A549 (cell line): ENCODE results near the gene PROSER3. TPM values are rescaled to one million over a fixed set of nuclear protein-coding genes. Genes with fewer than 3 reads are reported as not detected.

ENCODE experiments used
- ATAC-seq, 2 experiments: fragments of 200-7000 bp in 1 of 2; fragments of >200 bp in 1 of 2; cut with Nextera tagmentation in 1 of 2; cut with Tn5 transposase in 1 of 2; 3 replicates each; pipeline versions ENCODE4 v1.8.0 to v1.9.1; 2018 to 2020; ENCODE audit warnings: mild to moderate bottlenecking in 1 of 2, moderate library complexity in 1 of 2
- CTCF ChIA-PET: fragments of 300-600 bp; sonication (Branson Sonifier 250); formaldehyde crosslinking; extraction: SDS; loops from one replicate; lab custom pipeline; 2021; ENCODE audit warnings: antibody characterized with exemption, inconsistent platforms; lab: Yijun Ruan, JAX
- POLR2A ChIA-PET: fragments of 350-600 bp; formaldehyde crosslinking; extraction: SDS; loops from one replicate; lab custom pipeline; 2021; ENCODE audit warnings: antibody characterized with exemption, inconsistent platforms; lab: Yijun Ruan, JAX
- DNase-seq, 2 experiments: peaks; one replicate each; pipeline versions ENCODE4 v3.0.0 to v3.0.0-alpha.2; 2011 to 2016; ENCODE audit warnings: low read depth in 1 of 2, low spot score in 1 of 2
- FAIRE-seq: peaks from 2 replicates; lab custom pipeline; 2011; peaks lifted over from hg19 to GRCh38; lab: Jason Lieb, UNC
- H3K27ac ChIP-seq, 2 experiments: fragments of >200 bp; sonication (Bioruptor Twin); formaldehyde crosslinking; 3 replicates each; pipeline ENCODE4 v1.5.1; 2016 to 2017
- H3K4me1 ChIP-seq: fragments of >200 bp; sonication (Bioruptor Twin); formaldehyde crosslinking; 3 replicates; pipeline ENCODE4 v1.6.1; 2016
- H3K4me2 ChIP-seq: fragments of >200 bp; sonication (Bioruptor Twin); formaldehyde crosslinking; 3 replicates; pipeline ENCODE4 v1.6.1; 2016
- H3K4me3 ChIP-seq: fragments of >200 bp; sonication (Bioruptor Twin); formaldehyde crosslinking; 3 replicates; pipeline ENCODE4 v1.5.1; 2016
- H3K9me3 ChIP-seq: fragments of >200 bp; sonication (Bioruptor Twin); formaldehyde crosslinking; 3 replicates; pipeline ENCODE4 v1.6.1; 2016
- ATOH8 ChIP-seq: fragments of 250-450 bp; sonication (Bioruptor Pico); IDR thresholded peaks from 2 replicates; pipeline ENCODE4 v1.5.0; 2020; ENCODE audit warnings: low read depth, mild to moderate bottlenecking, moderate library complexity
- BHLHE40 ChIP-seq: IDR thresholded peaks from 2 replicates; pipeline ENCODE4 v1.6.1; 2012; ENCODE audit warnings: low read depth, low read length, inconsistent platforms
- CBX8 ChIP-seq: fragments of 200-600 bp; sonication (generic); IDR thresholded peaks from 2 replicates; pipeline ENCODE4 v1.6.1; 2016
- CHD2 ChIP-seq: fragments of 150-350 bp; IDR thresholded peaks from 2 replicates; pipeline ENCODE4 v1.6.1; 2014; ENCODE audit warnings: low read length; ENCODE audit not compliant: partially characterized antibody
- CHD4 ChIP-seq: fragments of 200-600 bp; sonication (generic); IDR thresholded peaks from 2 replicates; pipeline ENCODE4 v1.6.1; 2016; ENCODE audit warnings: antibody characterized with exemption, mild to moderate bottlenecking, borderline replicate concordance
- EHMT2 ChIP-seq: fragments of 200-600 bp; sonication (generic); IDR thresholded peaks from 2 replicates; pipeline ENCODE4 v1.6.1; 2016; ENCODE audit warnings: antibody characterized with exemption, low read depth, mild to moderate bottlenecking, moderate library complexity
- FOXS1 ChIP-seq: fragments of 250-450 bp; sonication (Bioruptor Pico); IDR thresholded peaks from 2 replicates; pipeline ENCODE4 v1.5.0; 2020; ENCODE audit warnings: mild to moderate bottlenecking, moderate library complexity
- HOXA7 ChIP-seq: fragments of 250-450 bp; sonication (Bioruptor Pico); IDR thresholded peaks from 2 replicates; pipeline ENCODE4 v1.5.0; 2020; ENCODE audit warnings: mild to moderate bottlenecking, moderate library complexity
- JUN ChIP-seq, 2 experiments: fragments of >200 bp; sonication (Bioruptor Twin); formaldehyde crosslinking; IDR thresholded peaks; 2 replicates in 1 of 2; 3 replicates in 1 of 2; pipeline ENCODE4 v1.6.1; 2016 to 2017
- MYC ChIP-seq: IDR thresholded peaks from 2 replicates; pipeline ENCODE4 v1.6.1; 2012; ENCODE audit warnings: mild to moderate bottlenecking, inconsistent platforms, low read length, improper control_type of control experiment, borderline replicate concordance
- NFE2L2 ChIP-seq: fragments of 150-350 bp; conservative IDR thresholded peaks from 2 replicates; pipeline ENCODE4 v1.6.1; 2014; ENCODE audit warnings: low read length
- NPAS2 ChIP-seq: fragments of 250-450 bp; sonication (Bioruptor Pico); IDR thresholded peaks from 2 replicates; pipeline ENCODE4 v1.8.0; 2022; ENCODE audit warnings: mild to moderate bottlenecking, moderate library complexity, borderline replicate concordance
- PBX3 ChIP-seq: IDR thresholded peaks from 2 replicates; pipeline ENCODE4 v1.6.1; 2012
- RARB ChIP-seq: fragments of 250-450 bp; sonication (Bioruptor Pico); IDR thresholded peaks from 2 replicates; pipeline ENCODE4 v1.8.0; 2021; ENCODE audit warnings: mild to moderate bottlenecking, moderate library complexity
- REST ChIP-seq: fragments of 200-600 bp; sonication (generic); IDR thresholded peaks from 2 replicates; pipeline ENCODE4 v1.6.1; 2016; ENCODE audit warnings: antibody characterized with exemption, mild to moderate bottlenecking, moderate library complexity
- SMC3 ChIP-seq: fragments of >200 bp; sonication (Bioruptor Twin); formaldehyde crosslinking; IDR thresholded peaks from 3 replicates; pipeline ENCODE4 v1.6.1; 2018; ENCODE audit warnings: inconsistent platforms
- SREBF2 ChIP-seq: fragments of 450-650 bp; IDR thresholded peaks from 2 replicates; pipeline ENCODE4 v1.6.1; 2014; ENCODE audit warnings: mild to moderate bottlenecking, moderate library complexity
- WGBS: methylation state at CpG from one replicate; pipeline ENCODE4 v1.1.6; 2017; ENCODE audit errors: missing lambda C conversion rate; 5-methylcytosine and 5-hydroxymethylcytosine counted together
- polyA plus RNA-seq, 4 experiments: library from polyadenylated mRNA; depleted of rRNA in 3 of 4; stranded (reverse); fragments of >200 nt; fragmentation: RNase III in 1 of 4; extraction: RNeasy Plus Mini Kit Qiagen cat#74134 plus additional on column Dnase treatment in 1 of 4; gene quantifications; 2 replicates in 3 of 4; 3 replicates in 1 of 4; pipeline ENCODE4 v1.2.3, GENCODE V29; 2011 to 2017

Gene PROSER3
- polyA plus RNA-seq, 2 of the 4 experiments (the other 2 are of a cell fraction): 19.5 to 24.4 TPM

- FAIRE-seq: no peak
- ATAC-seq: no peak
These were observed 26.7 kb downstream of the PROSER3 start for GRCh38 chr19:35784503-35785338.

GRCh38 chr19:35785339-35785627 lies 27.3 kb downstream of the PROSER3 start:
- ATAC-seq (no peak), DNase-seq (no peak), FAIRE-seq (no peak)
- Histone ChIP-seq H3K4me1 (no peaks in the 10 kb centered on the region), H3K27ac (no peak overlapping the region), H3K4me3 (no peak overlapping the region), H3K4me2 (no peak overlapping the region), H3K9me3 (no peaks in the 10 kb centered on the region)
- WGBS: 92% methylated on average over 10 of the region's 10 CpGs
- ChIA-PET CTCF (interaction anchor here (1.9 to 5.9 kb wide), 2 partner anchors 8 to 19 kb away, joined by 4 to 23 read pairs; no protein-coding TSS in a partner anchor), POLR2A (no interaction called here)
- no peak for TF ChIP-seq ATOH8 (CRISPR knock-in tag)
- no peak for TF ChIP-seq FOXS1
- TF ChIP-seq NFE2L2: no peak
- no peak for TF ChIP-seq RARB (CRISPR knock-in tag)
- no peak for TF ChIP-seq NPAS2 (CRISPR knock-in tag)
- no peak for TF ChIP-seq EHMT2
- TF ChIP-seq JUN (IDR thresholded peaks at IDR 0.05): no peak
- no peak for TF ChIP-seq SMC3
- no peak for TF ChIP-seq PBX3
- TF ChIP-seq CHD4: no peak
- no peak for TF ChIP-seq MYC
- TF ChIP-seq REST: no peak
- no peak for TF ChIP-seq BHLHE40

More at GRCh38 chr19:35784503-35785338, 26.7 kb downstream of the PROSER3 start:
- DNase-seq: no peak
- no peak overlapping the region for H3K4me3 ChIP-seq
- no peaks in the 10 kb centered on the region for H3K4me1 ChIP-seq
- 81% methylated on average over 28 of the region's 45 CpGs for WGBS
- TF ChIP-seq NPAS2 (CRISPR knock-in tag) (no peak), SREBF2 (no peak), EHMT2 (no peak), ATOH8 (CRISPR knock-in tag) (no peak), CBX8 (no peak), CHD2 (no peak), HOXA7 (no peak)
- no peak overlapping the region for H3K27ac ChIP-seq
- no peak overlapping the region for H3K4me2 ChIP-seq
- POLR2A ChIA-PET: no interaction called here
- CTCF ChIA-PET: interaction anchor here (0.5 to 1.9 kb wide), 4 partner anchors 19 to 146 kb away, joined by 3 to 4 read pairs (median 3); no protein-coding TSS in a partner anchor
- no peaks in the 10 kb centered on the region for H3K9me3 ChIP-seq
